CD14-positive monocyte (primary cell): ENCODE results near the gene SLC16A9. TPM values are rescaled to one million over a fixed set of nuclear protein-coding genes. Genes with fewer than 3 reads are reported as not detected.
A peak's percentile ranks its signal among the peaks of the same experiment; 100 is the strongest.

Source experiments
- DNase-seq, 3 donors: peaks; one replicate each; pipeline ENCODE4 v3.0.0-alpha.2; 2011 to 2022
- H2AFZ ChIP-seq: 2 replicates; pipeline ENCODE4 v1.6.0; 2012; ENCODE audit warnings: mild to moderate bottlenecking, low read depth, low read length, inconsistent platforms; ENCODE audit not compliant: insufficient read depth, poor library complexity, severe bottlenecking
- H3K27ac ChIP-seq, 2 donors: 1 replicate in 1 of 2; 2 replicates in 1 of 2; pipeline ENCODE4 v1.5.1; 2012 to 2013; ENCODE audit warnings: low read length in 2 of 2, control low read depth in 1 of 2, inconsistent platforms in 1 of 2, low read depth in 1 of 2, mild to moderate bottlenecking in 1 of 2
- H3K27me3 ChIP-seq, 2 donors: one replicate each; pipeline versions ENCODE4 v1.6.0 to v1.6.1; 2011 to 2013; ENCODE audit warnings: low read length in 2 of 2; ENCODE audit not compliant: control insufficient read depth in 2 of 2, insufficient read depth in 2 of 2
- H3K36me3 ChIP-seq, 2 donors: replicated peaks in 1 of 2; 1 replicate in 1 of 2; 2 replicates in 1 of 2; pipeline versions ENCODE4 v1.5.1 to v1.6.1; 2012 to 2013; ENCODE audit warnings: low read length in 2 of 2, control low read depth in 1 of 2, inconsistent platforms in 1 of 2, mild to moderate bottlenecking in 1 of 2; ENCODE audit not compliant: insufficient read depth in 2 of 2, control insufficient read depth in 1 of 2
- H3K4me1 ChIP-seq, 2 donors: 1 replicate in 1 of 2; 2 replicates in 1 of 2; pipeline versions ENCODE4 v1.5.1 to v1.6.1; 2012 to 2013; ENCODE audit warnings: low read length in 2 of 2, control low read depth in 1 of 2, inconsistent platforms in 1 of 2, mild to moderate bottlenecking in 1 of 2, moderate library complexity in 1 of 2; ENCODE audit not compliant: insufficient read depth in 2 of 2, control insufficient read depth in 1 of 2
- H3K4me2 ChIP-seq: replicated peaks from 2 replicates; pipeline ENCODE3; 2012; ENCODE audit warnings: low read length, moderate library complexity, mild to moderate bottlenecking; ENCODE audit not compliant: poor library complexity, severe bottlenecking; ENCODE audit errors: extremely low read depth
- H3K4me3 ChIP-seq, 3 experiments: fragments of 200-600 bp in 1 of 3; sonication (generic) in 1 of 3; replicated peaks in 1 of 3; 1 replicate in 2 of 3; 2 replicates in 1 of 3; pipeline ENCODE4 v1.5.1; 2011 to 2013; ENCODE audit warnings: low read length in 3 of 3, mild to moderate bottlenecking in 3 of 3, control low read depth in 2 of 3, low read depth in 2 of 3, inconsistent platforms in 1 of 3, moderate library complexity in 1 of 3
- H3K79me2 ChIP-seq: 2 replicates; pipeline ENCODE4 v1.6.0; 2012; ENCODE audit warnings: mild to moderate bottlenecking, control low read depth, inconsistent platforms, low read length, moderate library complexity; ENCODE audit not compliant: insufficient read depth
- H3K9ac ChIP-seq: 2 replicates; pipeline ENCODE4 v1.6.0; 2017; ENCODE audit warnings: low read length, mild to moderate bottlenecking; ENCODE audit not compliant: insufficient read depth, poor library complexity, severe bottlenecking
- H3K9me3 ChIP-seq, 2 donors: replicated peaks in 1 of 2; 1 replicate in 1 of 2; 2 replicates in 1 of 2; pipeline versions ENCODE4 v1.5.1 to v1.6.1; 2012 to 2013; ENCODE audit warnings: low read length in 2 of 2, control low read depth in 1 of 2; ENCODE audit not compliant: control insufficient read depth in 1 of 2, insufficient read depth in 1 of 2
- H4K20me1 ChIP-seq: 2 replicates; pipeline ENCODE4 v1.6.0; 2012; ENCODE audit warnings: mild to moderate bottlenecking, low read length, control low read depth, moderate library complexity; ENCODE audit not compliant: insufficient read depth
- H3K27ac Mint-ChIP-seq, 7 donors: one replicate each; pipeline ENCODE4 v1.8.0; 2020; ENCODE audit warnings: mild to moderate bottlenecking in 7 of 7, mixed read lengths in 7 of 7, moderate library complexity in 6 of 7, inconsistent platforms in 2 of 7
- H3K27me3 Mint-ChIP-seq, 3 donors: one replicate each; pipeline ENCODE4 v1.8.0; 2021 to 2022; ENCODE audit warnings: low read depth in 3 of 3, mild to moderate bottlenecking in 3 of 3, mixed read lengths in 3 of 3, moderate library complexity in 3 of 3, inconsistent platforms in 1 of 3
- H3K36me3 Mint-ChIP-seq, 2 donors: one replicate each; pipeline ENCODE4 v1.8.0; 2020; ENCODE audit warnings: mixed read lengths in 2 of 2, inconsistent platforms in 1 of 2, mild to moderate bottlenecking in 1 of 2
- H3K4me1 Mint-ChIP-seq: one replicate; pipeline ENCODE4 v1.8.0; 2020; ENCODE audit warnings: mild to moderate bottlenecking, mixed read lengths
- H3K4me3 Mint-ChIP-seq, 2 donors: one replicate each; pipeline ENCODE4 v1.8.0; 2020; ENCODE audit warnings: mild to moderate bottlenecking in 2 of 2, mixed read lengths in 2 of 2, moderate library complexity in 1 of 2
- H3K9me3 Mint-ChIP-seq, 7 donors: one replicate each; pipeline ENCODE4 v1.8.0; 2020 to 2022; ENCODE audit warnings: mixed read lengths in 7 of 7, mild to moderate bottlenecking in 6 of 7, moderate library complexity in 6 of 7, inconsistent platforms in 2 of 7
- WGBS: methylation state at CpG from one replicate; pipeline ENCODE4 v1.1.5; 2013; ENCODE audit warnings: missing lambda C conversion rate; ENCODE audit not compliant: insufficient coverage; 5-methylcytosine and 5-hydroxymethylcytosine counted together
- intact Hi-C, 2 donors: fragments of 100-400 bp; cut with micrococcal nuclease; formaldehyde crosslinking; loops; one replicate each; pipeline versions ENCODE4 v1.15.0 to v1.15.1; 2023
- polyA plus RNA-seq, 3 donors: library from polyadenylated mRNA; depleted of rRNA in 1 of 3; unstranded in 2 of 3; stranded (reverse) in 1 of 3; fragments of 300-500 nt in 2 of 3; fragments of >200 nt in 1 of 3; fragmentation: Illumina TruSeq in 2 of 3; gene quantifications; 1 replicate in 2 of 3; 2 replicates in 1 of 3; pipeline ENCODE4 v1.2.3, GENCODE V29; 2012 to 2021
- TF ChIP-seq, protein P1 (sequence below): fragments of 200-600 bp; IDR thresholded peaks from one replicate; pipeline ENCODE4 v1.8.0; 2022; ENCODE audit warnings: antibody characterized with exemption, mild to moderate bottlenecking

Gene SLC16A9
- polyA plus RNA-seq, 3 donors, result not detected

DNA sequence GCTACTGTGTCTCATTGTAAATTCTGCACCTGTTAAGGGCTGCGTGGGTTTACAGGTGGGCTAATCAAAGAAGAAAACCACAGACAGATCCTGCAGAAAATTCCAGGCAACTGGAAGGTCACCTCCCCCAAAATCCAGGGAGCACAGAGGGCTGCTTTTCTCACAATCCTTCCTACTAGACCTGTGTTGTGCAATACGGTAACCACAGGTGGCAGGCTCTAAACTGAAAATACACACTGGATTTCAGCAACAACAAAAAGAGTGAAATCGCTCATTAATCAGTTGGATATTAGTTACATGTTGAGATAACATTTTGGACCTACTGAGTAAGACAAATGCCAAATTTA is 83.2 kb downstream of the SLC16A9 start:
- Histone ChIP-seq H3K4me3 (no peak overlapping the region), H3K9ac (no peak overlapping the region), H3K9me3 (no peaks in the 10 kb centered on the region), H3K27me3 (no peaks in the 10 kb centered on the region), H3K79me2 (no peaks in the 10 kb centered on the region), H3K36me3 (no peaks in the 10 kb centered on the region), H3K4me2 (no peak overlapping the region), H3K27ac (no peak overlapping the region), H2AFZ (peak overlapping the region; percentile 11), H3K4me1 (peaks cover 4% of the 10 kb centered on the region in 2 donors), H4K20me1 (no peaks in the 10 kb centered on the region)
- Mint-ChIP-seq H3K4me1 (peaks cover 5% of the 10 kb centered on the region), H3K36me3 (no peaks in the 10 kb centered on the region), H3K4me3 (no peak overlapping the region), H3K27ac (no peak overlapping the region), H3K9me3 (peaks cover 0 to 3% (median 0%) of the 10 kb centered on the region in 7 donors), H3K27me3 (peaks cover 0 to 2% (median 0%) of the 10 kb centered on the region in 3 donors)
- TF ChIP-seq, protein P1, sequence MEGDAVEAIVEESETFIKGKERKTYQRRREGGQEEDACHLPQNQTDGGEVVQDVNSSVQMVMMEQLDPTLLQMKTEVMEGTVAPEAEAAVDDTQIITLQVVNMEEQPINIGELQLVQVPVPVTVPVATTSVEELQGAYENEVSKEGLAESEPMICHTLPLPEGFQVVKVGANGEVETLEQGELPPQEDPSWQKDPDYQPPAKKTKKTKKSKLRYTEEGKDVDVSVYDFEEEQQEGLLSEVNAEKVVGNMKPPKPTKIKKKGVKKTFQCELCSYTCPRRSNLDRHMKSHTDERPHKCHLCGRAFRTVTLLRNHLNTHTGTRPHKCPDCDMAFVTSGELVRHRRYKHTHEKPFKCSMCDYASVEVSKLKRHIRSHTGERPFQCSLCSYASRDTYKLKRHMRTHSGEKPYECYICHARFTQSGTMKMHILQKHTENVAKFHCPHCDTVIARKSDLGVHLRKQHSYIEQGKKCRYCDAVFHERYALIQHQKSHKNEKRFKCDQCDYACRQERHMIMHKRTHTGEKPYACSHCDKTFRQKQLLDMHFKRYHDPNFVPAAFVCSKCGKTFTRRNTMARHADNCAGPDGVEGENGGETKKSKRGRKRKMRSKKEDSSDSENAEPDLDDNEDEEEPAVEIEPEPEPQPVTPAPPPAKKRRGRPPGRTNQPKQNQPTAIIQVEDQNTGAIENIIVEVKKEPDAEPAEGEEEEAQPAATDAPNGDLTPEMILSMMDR, result no peak
- DNase-seq, result no peak
- WGBS, result 33% methylated on average over 1 of the region's 3 CpGs
- intact Hi-C loops, result loop anchor here (5.0 to 10.0 kb wide), 5 partner anchors 178 to 1028 kb away; no protein-coding TSS in a partner anchor

DNA sequence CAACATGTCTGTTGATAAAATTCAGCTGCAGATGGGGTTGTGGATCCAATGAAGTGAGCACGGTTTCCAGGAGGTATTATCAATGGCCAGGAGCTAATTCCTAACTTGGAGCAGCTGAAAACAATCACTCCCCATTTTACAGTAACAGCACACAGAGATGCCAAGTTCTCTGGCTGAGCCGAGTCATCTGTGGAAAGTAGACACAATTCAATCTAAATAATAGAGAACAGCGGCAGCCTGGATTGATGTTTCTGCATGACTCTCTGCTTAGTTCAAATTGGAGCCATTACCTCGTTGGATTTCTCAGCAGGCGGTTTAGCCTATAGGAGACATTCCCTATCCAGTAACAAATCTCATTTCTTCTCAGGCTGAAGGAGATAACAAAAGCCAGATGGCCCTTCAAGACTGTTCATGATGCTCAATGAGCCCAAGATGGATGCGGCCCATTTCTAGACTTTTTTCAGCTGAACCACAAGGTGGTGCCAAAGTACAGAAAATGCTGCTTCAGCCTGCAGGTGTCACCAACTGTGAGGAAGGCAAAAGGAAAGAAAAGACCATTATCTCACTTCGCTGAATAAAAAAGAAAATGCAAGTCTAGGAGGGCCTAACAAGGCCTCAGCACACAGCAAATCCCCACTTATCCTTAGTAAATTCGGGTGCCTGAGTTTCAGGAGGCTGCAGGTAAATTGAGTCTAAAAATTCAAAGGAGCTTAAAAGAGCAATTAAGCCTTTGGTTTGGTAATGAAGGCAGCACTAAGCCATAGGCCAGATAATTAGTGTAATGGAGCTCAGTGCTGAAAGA is 83.7 kb downstream of the SLC16A9 start:
- Histone ChIP-seq H3K27me3 (no peaks in the 10 kb centered on the region), H3K79me2 (no peaks in the 10 kb centered on the region), H4K20me1 (no peaks in the 10 kb centered on the region), H3K4me3 (no peak overlapping the region), H3K36me3 (no peaks in the 10 kb centered on the region), H3K9ac (no peak overlapping the region), H3K27ac (no peak overlapping the region), H3K9me3 (no peaks in the 10 kb centered on the region), H2AFZ (peak overlapping the region; percentile 11), H3K4me2 (no peak overlapping the region), H3K4me1 (peaks cover 4% of the 10 kb centered on the region in 2 donors)
- TF ChIP-seq, protein P1, result peak; percentile 84
- Mint-ChIP-seq H3K27me3 (peaks cover 0 to 2% (median 0%) of the 10 kb centered on the region in 3 donors), H3K27ac (no peak overlapping the region), H3K4me3 (no peak overlapping the region), H3K4me1 (peaks cover 5% of the 10 kb centered on the region), H3K36me3 (no peaks in the 10 kb centered on the region), H3K9me3 (peaks cover 0 to 3% (median 0%) of the 10 kb centered on the region in 7 donors)
- intact Hi-C loops, result loop anchor here (5.0 to 10.0 kb wide), 5 partner anchors 179 to 1029 kb away; no protein-coding TSS in a partner anchor
- WGBS, result 39% methylated on average over 4 of the region's 8 CpGs
- peak; percentile 34 to 58 (median 57) for DNase-seq
